Central memory CD8-positive, alpha-beta T cell (primary cell): ENCODE data around the gene AOC1.
"Not testable (repeated sequence)": the region's sequence is repeated elsewhere in the genome, so short reads cannot be mapped to it uniquely, and the experiment has no call there.

ENCODE experiments used
- ATAC-seq: fragments of 150-1000 bp; cut with Tn5 transposase; replicated peaks from 2 replicates; pipeline ENCODE4 v1.10.0; 2022; ENCODE audit warnings: mild to moderate bottlenecking, moderate FRiP score, moderate number of reproducible peaks; ENCODE audit not compliant: poor library complexity, severe bottlenecking; ENCODE audit errors: extremely low read depth
- DNase-seq, 2 donors: peaks; one replicate each; pipeline ENCODE4 v3.0.0; 2021; ENCODE audit warnings: low spot score in 2 of 2
- H3K27ac Mint-ChIP-seq: one replicate; pipeline ENCODE4 v1.8.0; 2022; ENCODE audit warnings: low read depth, mild to moderate bottlenecking, moderate library complexity, mixed read lengths
- H3K27me3 Mint-ChIP-seq: one replicate; pipeline ENCODE4 v1.8.0; 2022; ENCODE audit warnings: mixed read lengths
- H3K36me3 Mint-ChIP-seq: one replicate; pipeline ENCODE4 v1.8.0; 2022; ENCODE audit warnings: mild to moderate bottlenecking, moderate library complexity, mixed read lengths; ENCODE audit not compliant: insufficient read depth
- H3K4me1 Mint-ChIP-seq: one replicate; pipeline ENCODE4 v1.8.0; 2022; ENCODE audit warnings: mixed read lengths
- H3K4me3 Mint-ChIP-seq: one replicate; pipeline ENCODE4 v1.8.0; 2022; ENCODE audit warnings: mild to moderate bottlenecking, moderate library complexity, mixed read lengths
- H3K9me3 Mint-ChIP-seq: one replicate; pipeline ENCODE4 v1.8.0; 2022; ENCODE audit warnings: mixed read lengths

The AOC1 gene

GRCh38 chr7:150852371-150852905, at the start of gene AOC1:
AOC1 (plus strand) TSS chr7:150852517; CDS start chr7:150856471, 3,954 bp downstream.
- H3K36me3 Mint-ChIP-seq, result no peaks in the 10 kb centered on the region
- DNase-seq (no peak), ATAC-seq (no peak)
- no peak within 1 kb of the TSS for H3K27ac Mint-ChIP-seq
- H3K4me1 Mint-ChIP-seq, result peaks cover 5% of the 10 kb centered on the region
- peaks cover 59% of the 10 kb centered on the region for H3K27me3 Mint-ChIP-seq
- H3K4me3 Mint-ChIP-seq, result no peak within 1 kb of the TSS
- no peaks in the 10 kb centered on the region for H3K9me3 Mint-ChIP-seq

GRCh38 chr7:150803161-150803860, 49.0 kb upstream of the AOC1 start:
- Mint-ChIP-seq H3K27ac (no peak overlapping the region), H3K36me3 (peaks cover 3% of the 10 kb centered on the region), H3K9me3 (no peaks in the 10 kb centered on the region), H3K27me3 (peaks cover 72% of the 10 kb centered on the region), H3K4me1 (peaks cover 6% of the 10 kb centered on the region), H3K4me3 (no peak overlapping the region)
- DNase-seq (no peak), ATAC-seq (no peak)

GRCh38 chr7:150804802-150805201, 47.5 kb upstream of the AOC1 start:
- no peak for ATAC-seq

GRCh38 chr7:150805864-150806263, 46.5 kb upstream of the AOC1 start:
- DNase-seq, result no peak
- peaks cover 85% of the 10 kb centered on the region for H3K27me3 Mint-ChIP-seq
- H3K4me1 Mint-ChIP-seq, result peaks cover 6% of the 10 kb centered on the region
- no peak overlapping the region for H3K27ac Mint-ChIP-seq
- H3K36me3 Mint-ChIP-seq, result peaks cover 3% of the 10 kb centered on the region
- H3K9me3 Mint-ChIP-seq, result no peaks in the 10 kb centered on the region
- H3K4me3 Mint-ChIP-seq, result no peak overlapping the region
- ATAC-seq, result no peak

More at GRCh38 chr7:150804802-150805201, 47.5 kb upstream of the AOC1 start:
- Mint-ChIP-seq H3K9me3 (no peaks in the 10 kb centered on the region), H3K36me3 (peaks cover 3% of the 10 kb centered on the region), H3K4me3 (no peak overlapping the region), H3K27me3 (peaks cover 74% of the 10 kb centered on the region), H3K27ac (no peak overlapping the region), H3K4me1 (peaks cover 6% of the 10 kb centered on the region)
- no peak for DNase-seq

GRCh38 chr7:150806454-150806853, 45.9 kb upstream of the AOC1 start:
- Mint-ChIP-seq H3K36me3 (peaks cover 1% of the 10 kb centered on the region), H3K27me3 (peaks cover 85% of the 10 kb centered on the region), H3K4me1 (peaks cover 6% of the 10 kb centered on the region), H3K9me3 (no peaks in the 10 kb centered on the region), H3K4me3 (no peak overlapping the region), H3K27ac (no peak overlapping the region)
- DNase-seq, result no peak
- ATAC-seq, result no peak

- ATAC-seq (no peak), DNase-seq (no peak)
- H3K4me1 Mint-ChIP-seq, result peaks cover 3% of the 10 kb centered on the region
- H3K4me3 Mint-ChIP-seq, result no peak overlapping the region
- H3K27me3 Mint-ChIP-seq, result peaks cover 85% of the 10 kb centered on the region
- no peak overlapping the region for H3K27ac Mint-ChIP-seq
- peaks cover under 1% of the 10 kb centered on the region for H3K36me3 Mint-ChIP-seq
- no peaks in the 10 kb centered on the region for H3K9me3 Mint-ChIP-seq
These were observed 45.5 kb upstream of the AOC1 start for GRCh38 chr7:150806863-150807262.

- ATAC-seq, H3K36me3 Mint-ChIP-seq, H3K9me3 Mint-ChIP-seq, DNase-seq, H3K27ac Mint-ChIP-seq, H3K4me1 Mint-ChIP-seq, H3K4me3 Mint-ChIP-seq: not testable (repeated sequence)
- H3K27me3 Mint-ChIP-seq, result peaks cover 79% of the 10 kb centered on the region
These were observed 44.5 kb upstream of the AOC1 start for GRCh38 chr7:150807616-150808438.

- no peak for DNase-seq
- no peak for ATAC-seq
- Mint-ChIP-seq H3K27me3 (peaks cover 87% of the 10 kb centered on the region), H3K27ac (no peak overlapping the region), H3K4me1 (no peaks in the 10 kb centered on the region), H3K4me3 (no peak overlapping the region), H3K36me3 (peaks cover 2% of the 10 kb centered on the region), H3K9me3 (no peaks in the 10 kb centered on the region)
These were observed 37.9 kb upstream of the AOC1 start for GRCh38 chr7:150814328-150815001.

- H3K9me3 Mint-ChIP-seq, result no peaks in the 10 kb centered on the region
- DNase-seq (no peak), ATAC-seq (no peak)
- H3K4me3 Mint-ChIP-seq, result no peak overlapping the region
- H3K27me3 Mint-ChIP-seq, result peaks cover 71% of the 10 kb centered on the region
- H3K4me1 Mint-ChIP-seq, result no peaks in the 10 kb centered on the region
- peaks cover 2% of the 10 kb centered on the region for H3K36me3 Mint-ChIP-seq
- no peak overlapping the region for H3K27ac Mint-ChIP-seq
These were observed 33.3 kb upstream of the AOC1 start for GRCh38 chr7:150818971-150819370.

GRCh38 chr7:150820148-150820547, 32.2 kb upstream of the AOC1 start:
- Mint-ChIP-seq H3K4me1 (no peaks in the 10 kb centered on the region), H3K27ac (no peak overlapping the region), H3K4me3 (no peak overlapping the region), H3K36me3 (peaks cover 1% of the 10 kb centered on the region), H3K27me3 (peaks cover 59% of the 10 kb centered on the region), H3K9me3 (no peaks in the 10 kb centered on the region)
- ATAC-seq, result no peak
- DNase-seq, result no peak

GRCh38 chr7:150820578-150821198, 31.6 kb upstream of the AOC1 start:
- H3K36me3 Mint-ChIP-seq, result no peaks in the 10 kb centered on the region
- H3K4me1 Mint-ChIP-seq, result no peaks in the 10 kb centered on the region
- H3K9me3 Mint-ChIP-seq, result no peaks in the 10 kb centered on the region
- DNase-seq (no peak), ATAC-seq (no peak)
- H3K27me3 Mint-ChIP-seq, result peaks cover 59% of the 10 kb centered on the region
- no peak overlapping the region for H3K27ac Mint-ChIP-seq
- H3K4me3 Mint-ChIP-seq, result no peak overlapping the region

- Mint-ChIP-seq H3K27me3 (peaks cover 48% of the 10 kb centered on the region), H3K36me3 (no peaks in the 10 kb centered on the region), H3K9me3 (no peaks in the 10 kb centered on the region), H3K4me3 (no peak overlapping the region), H3K27ac (no peak overlapping the region), H3K4me1 (no peaks in the 10 kb centered on the region)
- no peak for DNase-seq
- ATAC-seq, result no peak
These were observed 29.3 kb upstream of the AOC1 start for GRCh38 chr7:150823043-150823442.
